Spleen (tissue), 7 donors: Measurements from ENCODE around the gene IRF6.

Experiments used
- CTCF ChIP-seq, 11 experiments: fragments of 200-600 bp in 7 of 11; fragments of 450-650 bp in 4 of 11; sonication (generic) in 4 of 11; IDR thresholded peaks in 8 of 11; conservative IDR thresholded peaks in 3 of 11; 1 replicate in 7 of 11; 2 replicates in 4 of 11; pipeline versions ENCODE4 v1.4.0 to v1.8.0; 2016 to 2021; ENCODE audit warnings: antibody characterized with exemption in 11 of 11, inconsistent platforms in 4 of 11, mild to moderate bottlenecking in 1 of 11
- POLR2AphosphoS5 ChIP-seq, 3 donors: sonication (generic); formaldehyde crosslinking; IDR thresholded peaks; one replicate each; pipeline ENCODE4 v1.5.1; 2017; ENCODE audit warnings: antibody characterized with exemption in 3 of 3
- donor health status: DM: no; HTN: no; CAD: no; lungs with moderate emphysema.
- donor health status: DM: no; HTN: no; CAD: no.
- donor health status: DM: no; HTN: no; CAD: no.

GRCh38 chr1:209769171-209769904 is 36.6 kb downstream of the IRF6 start:
- no peak for TF ChIP-seq CTCF (IDR thresholded peaks at IDR 0.05 in 8 of 11, conservative IDR thresholded peaks at IDR 0.05 in 3 of 11)
- TF ChIP-seq POLR2AphosphoS5 (IDR thresholded peaks at IDR 0.05) = peak in 2 of 3 donors; percentile 57 to 78
